ENCODE measurements around the gene STUB1. TPM values are rescaled to one million over a fixed set of nuclear protein-coding genes. Genes with fewer than 3 reads are reported as not detected.

The STUB1 gene
- total RNA-seq, 6 experiments from 2014 or later, result 37.3 to 69.6 (median 54.3) TPM

- no peaks in the 10 kb centered on the region for H3K27me3 ChIP-seq
- H3K36me3 ChIP-seq, result no peaks in the 10 kb centered on the region
- 80% methylated on average over 3 of the region's 24 CpGs for WGBS (ENCODE audit: insufficient coverage, low coverage, low lambda C conversion rate, missing lambda C conversion rate)
- no peak overlapping the region for H3K27ac ChIP-seq
- ATAC-seq (no peak), DNase-seq (no peak)
- H3K9me3 ChIP-seq, result no peaks in the 10 kb centered on the region
- H3K4me1 ChIP-seq, result peaks cover 0 to 22% (median 3%) of the 10 kb centered on the region in 4 donors
- no peak overlapping the region for H3K4me3 ChIP-seq
- TF ChIP-seq POLR2A (IDR thresholded peaks at IDR 0.05), result no peak
- TF ChIP-seq CTCF (IDR thresholded peaks at IDR 0.05), result no peak
- intact Hi-C loops (cut with DNase I), result no loop called here
Observed at GRCh38 chr16:722835-723633, 42.8 kb downstream of the STUB1 start.

GRCh38 chr16:723695-724094 is 43.5 kb downstream of the STUB1 start:
- Histone ChIP-seq H3K27ac (no peak overlapping the region), H3K27me3 (no peaks in the 10 kb centered on the region), H3K36me3 (no peaks in the 10 kb centered on the region), H3K9me3 (no peaks in the 10 kb centered on the region), H3K4me1 (peaks cover 0 to 28% (median 3%) of the 10 kb centered on the region in 4 donors), H3K4me3 (no peak overlapping the region)
- WGBS (ENCODE audit: insufficient coverage, low coverage, low lambda C conversion rate, missing lambda C conversion rate), result 82% methylated on average over 3 of the region's 9 CpGs
- TF ChIP-seq CTCF (IDR thresholded peaks at IDR 0.05), result no peak
- no peak for TF ChIP-seq POLR2A (IDR thresholded peaks at IDR 0.05)
- DNase-seq (no peak), ATAC-seq (no peak)
- intact Hi-C loops (cut with DNase I), result no loop called here

- no peak for TF ChIP-seq POLR2A (IDR thresholded peaks at IDR 0.05)
- TF ChIP-seq CTCF (IDR thresholded peaks at IDR 0.05), result no peak
- ATAC-seq (no peak), DNase-seq (no peak)
- no peak overlapping the region for H3K27ac ChIP-seq
- no peaks in the 10 kb centered on the region for H3K9me3 ChIP-seq
- H3K4me1 ChIP-seq, result peaks cover 0 to 28% (median 3%) of the 10 kb centered on the region in 4 donors
- intact Hi-C loops (cut with DNase I), result no loop called here
- H3K36me3 ChIP-seq, result no peaks in the 10 kb centered on the region
- H3K4me3 ChIP-seq, result no peak overlapping the region
- H3K27me3 ChIP-seq, result no peaks in the 10 kb centered on the region
- 10% methylated on average over 2 of the region's 29 CpGs for WGBS (ENCODE audit: insufficient coverage, low coverage, low lambda C conversion rate, missing lambda C conversion rate)
Observed at GRCh38 chr16:724188-725040, 44.2 kb downstream of the STUB1 start.

- Histone ChIP-seq H3K36me3 (no peaks in the 10 kb centered on the region), H3K9me3 (no peaks in the 10 kb centered on the region), H3K4me1 (peaks cover 0 to 26% (median 3%) of the 10 kb centered on the region in 4 donors), H3K27me3 (no peaks in the 10 kb centered on the region), H3K27ac (no peak overlapping the region), H3K4me3 (no peak overlapping the region)
- no peak for ATAC-seq
- intact Hi-C loops (cut with DNase I), result no loop called here
- TF ChIP-seq POLR2A (IDR thresholded peaks at IDR 0.05) (no peak), CTCF (IDR thresholded peaks at IDR 0.05) (no peak)
- no peak for DNase-seq
- 61% methylated on average over 5 of the region's 7 CpGs for WGBS (ENCODE audit: insufficient coverage, low coverage, low lambda C conversion rate, missing lambda C conversion rate)
Observed at GRCh38 chr16:725041-725376, 44.8 kb downstream of the STUB1 start.

All from right lobe of liver (tissue), 6 donors.